Spleen (tissue), 7 donors: ENCODE measurements around the gene TRPM8.

Experiments
- POLR2A ChIP-seq, 3 donors: fragments of 450-650 bp; IDR thresholded peaks; one replicate each; pipeline ENCODE4 v1.5.1; 2017; ENCODE audit warnings: antibody characterized with exemption in 3 of 3, mild to moderate bottlenecking in 1 of 3
- POLR2AphosphoS5 ChIP-seq, 3 donors: sonication (generic); formaldehyde crosslinking; IDR thresholded peaks; one replicate each; pipeline ENCODE4 v1.5.1; 2017; ENCODE audit warnings: antibody characterized with exemption in 3 of 3
- TF ChIP-seq, protein P1 (sequence below), 11 experiments: fragments of 200-600 bp in 7 of 11; fragments of 450-650 bp in 4 of 11; sonication (generic) in 4 of 11; IDR thresholded peaks in 8 of 11; conservative IDR thresholded peaks in 3 of 11; 1 replicate in 7 of 11; 2 replicates in 4 of 11; pipeline versions ENCODE4 v1.4.0 to v1.8.0; 2016 to 2021; ENCODE audit warnings: antibody characterized with exemption in 11 of 11, inconsistent platforms in 4 of 11, mild to moderate bottlenecking in 1 of 11
- donor health status: DM: no; HTN: no; CAD: no; lungs with moderate emphysema.
- donor health status: DM: no; HTN: no; CAD: no.
- donor health status: DM: no; HTN: no; CAD: no.

DNA sequence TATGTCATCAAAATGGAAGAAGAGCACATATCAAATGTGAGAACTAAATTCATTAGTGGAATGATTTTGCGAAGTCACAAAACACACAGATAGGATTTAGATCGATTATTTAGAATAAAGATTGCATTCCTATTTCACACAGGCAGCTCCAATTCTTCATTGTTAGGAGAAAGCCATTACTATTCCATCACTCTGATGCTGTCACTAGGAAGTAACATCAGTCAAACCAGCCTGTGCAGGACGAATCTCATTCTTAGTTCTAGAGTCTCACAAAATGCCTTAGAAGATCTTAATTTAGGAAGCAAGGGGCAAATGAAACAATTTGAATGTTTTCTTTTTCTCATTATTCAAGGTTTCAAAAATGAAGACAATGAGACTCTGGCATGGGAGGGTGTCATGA lies 89.3 kb downstream of the TRPM8 start:
- TF ChIP-seq, protein P1, sequence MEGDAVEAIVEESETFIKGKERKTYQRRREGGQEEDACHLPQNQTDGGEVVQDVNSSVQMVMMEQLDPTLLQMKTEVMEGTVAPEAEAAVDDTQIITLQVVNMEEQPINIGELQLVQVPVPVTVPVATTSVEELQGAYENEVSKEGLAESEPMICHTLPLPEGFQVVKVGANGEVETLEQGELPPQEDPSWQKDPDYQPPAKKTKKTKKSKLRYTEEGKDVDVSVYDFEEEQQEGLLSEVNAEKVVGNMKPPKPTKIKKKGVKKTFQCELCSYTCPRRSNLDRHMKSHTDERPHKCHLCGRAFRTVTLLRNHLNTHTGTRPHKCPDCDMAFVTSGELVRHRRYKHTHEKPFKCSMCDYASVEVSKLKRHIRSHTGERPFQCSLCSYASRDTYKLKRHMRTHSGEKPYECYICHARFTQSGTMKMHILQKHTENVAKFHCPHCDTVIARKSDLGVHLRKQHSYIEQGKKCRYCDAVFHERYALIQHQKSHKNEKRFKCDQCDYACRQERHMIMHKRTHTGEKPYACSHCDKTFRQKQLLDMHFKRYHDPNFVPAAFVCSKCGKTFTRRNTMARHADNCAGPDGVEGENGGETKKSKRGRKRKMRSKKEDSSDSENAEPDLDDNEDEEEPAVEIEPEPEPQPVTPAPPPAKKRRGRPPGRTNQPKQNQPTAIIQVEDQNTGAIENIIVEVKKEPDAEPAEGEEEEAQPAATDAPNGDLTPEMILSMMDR (IDR thresholded peaks at IDR 0.05 in 8 of 11, conservative IDR thresholded peaks at IDR 0.05 in 3 of 11) = no peak
- TF ChIP-seq POLR2A (IDR thresholded peaks at IDR 0.05) = no peak
- no peak for TF ChIP-seq POLR2AphosphoS5 (IDR thresholded peaks at IDR 0.05)
